ENCODE data around the gene FAM149B1. TPM values are rescaled to one million over a fixed set of nuclear protein-coding genes. Genes with fewer than 3 reads are reported as not detected.

FAM149B1 gene
- total and polyA plus RNA-seq, 10 of the 15 experiments (the other 5 are each of a cell fraction or from before 2014, with no cell fraction given): 6.6 to 20.9 (median 11.2) TPM

- DNase-seq (ENCODE audit: low read depth, low spot score): no peak
- ChIA-PET SMC1A (ENCODE audit: uncharacterized antibody, unreplicated experiment) (interaction anchor here (1.4 kb wide), 1 partner anchor 10 kb away, joined by 3 read pairs; the partner anchor contains the start of gene NUDT13), RAD21 (ENCODE audit: unreplicated experiment) (interaction anchor here (1.4 kb wide), 1 partner anchor 26 kb away, joined by 3 read pairs; no protein-coding TSS in a partner anchor), POLR2A (interaction anchor here (0.6 to 1.0 kb wide), 3 partner anchors 9 to 281 kb away, joined by 3 to 5 read pairs (median 4); partner anchors contain the start of gene NUDT13), CTCF (no interaction called here)
- Histone ChIP-seq H3K36me3 (ENCODE audit: control insufficient read depth in 2 of 2, insufficient read depth in 2 of 2, low read length in 1 of 2) (peaks cover 0 to 8% of the 10 kb centered on the region in 2 experiments; a peak in 2 of 4 replicates), H3K9me3 (replicated peaks; ENCODE audit: control insufficient read depth, insufficient read depth, low read length) (no peaks in the 10 kb centered on the region), H3K4me3 (no peak overlapping the region), H3K4me1 (ENCODE audit: control insufficient read depth, insufficient read depth, low read length) (peaks cover 20% of the 10 kb centered on the region), H3K79me2 (ENCODE audit: control insufficient read depth, insufficient read depth, low read length) (no peaks in the 10 kb centered on the region), H4K20me1 (ENCODE audit: control insufficient read depth, insufficient read depth) (no peaks in the 10 kb centered on the region), H3K4me2 (ENCODE audit: control insufficient read depth, insufficient read depth) (no peak overlapping the region), H2AFZ (ENCODE audit: control insufficient read depth, low read depth, low read length) (no peak overlapping the region), H3K27me3 (replicated peaks in 1 of 2; ENCODE audit: control insufficient read depth in 2 of 2, insufficient read depth in 2 of 2, low read length in 1 of 2) (no peaks in the 10 kb centered on the region), H3K9ac (ENCODE audit: control insufficient read depth, insufficient read depth, low read length) (no peak overlapping the region), H3K27ac (ENCODE audit: control insufficient read depth, insufficient read depth) (0 out of 2 replicates have a peak overlapping the region, but pooled peaks have one; percentile 43)
- TF ChIP-seq POU2F2 (IDR thresholded peaks at IDR 0.05; ENCODE audit: borderline replicate concordance, low read depth, low read length) (no peak), SMAD1 (IDR thresholded peaks at IDR 0.05; ENCODE audit: low read depth, partially characterized antibody) (no peak), HDAC6 (IDR thresholded peaks at IDR 0.05; ENCODE audit: unreplicated experiment) (no peak), CBX3 (IDR thresholded peaks at IDR 0.05; ENCODE audit: borderline replicate concordance, low read depth) (no peak), NBN (IDR thresholded peaks at IDR 0.05) (no peak), BCL11A (IDR thresholded peaks at IDR 0.05; ENCODE audit: low read depth, low read length) (no peak), TCF3 (IDR thresholded peaks at IDR 0.05; ENCODE audit: borderline replicate concordance, insufficient read depth, low read depth, low read length) (no peak), CHD1 (IDR thresholded peaks at IDR 0.05; ENCODE audit: low read depth, low read length) (no peak), ZNF24 (IDR thresholded peaks at IDR 0.05) (no peak), NFYB (IDR thresholded peaks at IDR 0.05; ENCODE audit: insufficient read depth, low read depth, low read length) (no peak), SP1 (IDR thresholded peaks at IDR 0.05; ENCODE audit: low read depth, low read length) (no peak)
- TF ChIP-seq, protein P1, sequence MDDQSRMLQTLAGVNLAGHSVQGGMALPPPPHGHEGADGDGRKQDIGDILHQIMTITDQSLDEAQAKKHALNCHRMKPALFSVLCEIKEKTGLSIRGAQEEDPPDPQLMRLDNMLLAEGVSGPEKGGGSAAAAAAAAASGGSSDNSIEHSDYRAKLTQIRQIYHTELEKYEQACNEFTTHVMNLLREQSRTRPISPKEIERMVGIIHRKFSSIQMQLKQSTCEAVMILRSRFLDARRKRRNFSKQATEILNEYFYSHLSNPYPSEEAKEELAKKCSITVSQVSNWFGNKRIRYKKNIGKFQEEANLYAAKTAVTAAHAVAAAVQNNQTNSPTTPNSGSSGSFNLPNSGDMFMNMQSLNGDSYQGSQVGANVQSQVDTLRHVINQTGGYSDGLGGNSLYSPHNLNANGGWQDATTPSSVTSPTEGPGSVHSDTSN (IDR thresholded peaks at IDR 0.05; ENCODE audit: insufficient replicate concordance, low read depth, low read length): no peak
- TF ChIP-seq, protein P2, sequence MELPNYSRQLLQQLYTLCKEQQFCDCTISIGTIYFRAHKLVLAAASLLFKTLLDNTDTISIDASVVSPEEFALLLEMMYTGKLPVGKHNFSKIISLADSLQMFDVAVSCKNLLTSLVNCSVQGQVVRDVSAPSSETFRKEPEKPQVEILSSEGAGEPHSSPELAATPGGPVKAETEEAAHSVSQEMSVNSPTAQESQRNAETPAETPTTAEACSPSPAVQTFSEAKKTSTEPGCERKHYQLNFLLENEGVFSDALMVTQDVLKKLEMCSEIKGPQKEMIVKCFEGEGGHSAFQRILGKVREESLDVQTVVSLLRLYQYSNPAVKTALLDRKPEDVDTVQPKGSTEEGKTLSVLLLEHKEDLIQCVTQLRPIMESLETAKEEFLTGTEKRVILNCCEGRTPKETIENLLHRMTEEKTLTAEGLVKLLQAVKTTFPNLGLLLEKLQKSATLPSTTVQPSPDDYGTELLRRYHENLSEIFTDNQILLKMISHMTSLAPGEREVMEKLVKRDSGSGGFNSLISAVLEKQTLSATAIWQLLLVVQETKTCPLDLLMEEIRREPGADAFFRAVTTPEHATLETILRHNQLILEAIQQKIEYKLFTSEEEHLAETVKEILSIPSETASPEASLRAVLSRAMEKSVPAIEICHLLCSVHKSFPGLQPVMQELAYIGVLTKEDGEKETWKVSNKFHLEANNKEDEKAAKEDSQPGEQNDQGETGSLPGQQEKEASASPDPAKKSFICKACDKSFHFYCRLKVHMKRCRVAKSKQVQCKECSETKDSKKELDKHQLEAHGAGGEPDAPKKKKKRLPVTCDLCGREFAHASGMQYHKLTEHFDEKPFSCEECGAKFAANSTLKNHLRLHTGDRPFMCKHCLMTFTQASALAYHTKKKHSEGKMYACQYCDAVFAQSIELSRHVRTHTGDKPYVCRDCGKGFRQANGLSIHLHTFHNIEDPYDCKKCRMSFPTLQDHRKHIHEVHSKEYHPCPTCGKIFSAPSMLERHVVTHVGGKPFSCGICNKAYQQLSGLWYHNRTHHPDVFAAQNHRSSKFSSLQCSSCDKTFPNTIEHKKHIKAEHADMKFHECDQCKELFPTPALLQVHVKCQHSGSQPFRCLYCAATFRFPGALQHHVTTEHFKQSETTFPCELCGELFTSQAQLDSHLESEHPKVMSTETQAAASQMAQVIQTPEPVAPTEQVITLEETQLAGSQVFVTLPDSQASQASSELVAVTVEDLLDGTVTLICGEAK (IDR thresholded peaks at IDR 0.05; ENCODE audit: borderline replicate concordance): no peak
- TF ChIP-seq, protein P3, sequence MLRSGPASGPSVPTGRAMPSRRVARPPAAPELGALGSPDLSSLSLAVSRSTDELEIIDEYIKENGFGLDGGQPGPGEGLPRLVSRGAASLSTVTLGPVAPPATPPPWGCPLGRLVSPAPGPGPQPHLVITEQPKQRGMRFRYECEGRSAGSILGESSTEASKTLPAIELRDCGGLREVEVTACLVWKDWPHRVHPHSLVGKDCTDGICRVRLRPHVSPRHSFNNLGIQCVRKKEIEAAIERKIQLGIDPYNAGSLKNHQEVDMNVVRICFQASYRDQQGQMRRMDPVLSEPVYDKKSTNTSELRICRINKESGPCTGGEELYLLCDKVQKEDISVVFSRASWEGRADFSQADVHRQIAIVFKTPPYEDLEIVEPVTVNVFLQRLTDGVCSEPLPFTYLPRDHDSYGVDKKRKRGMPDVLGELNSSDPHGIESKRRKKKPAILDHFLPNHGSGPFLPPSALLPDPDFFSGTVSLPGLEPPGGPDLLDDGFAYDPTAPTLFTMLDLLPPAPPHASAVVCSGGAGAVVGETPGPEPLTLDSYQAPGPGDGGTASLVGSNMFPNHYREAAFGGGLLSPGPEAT (IDR thresholded peaks at IDR 0.05; ENCODE audit: low read depth): no peak
- intact Hi-C loops (cut with micrococcal nuclease; ENCODE audit: unreplicated experiment): no loop called here
- in situ Hi-C loops (cut with MboI): no loop called here
- no peak for FAIRE-seq
- no peak for ATAC-seq
- 94% methylated on average over 4 of the region's 4 CpGs for WGBS (ENCODE audit: insufficient coverage, insufficient replicate concordance, low lambda C conversion rate, missing lambda C conversion rate)
- BruUV-seq (replicated peaks): no TSS peak
Measured at GRCh38 chr10:73119952-73120351, 48.0 kb upstream of the FAM149B1 start.
